EL (cell line): Measurements from ENCODE around the gene PRKCE.

ENCODE experiments used
- DNase-seq: peaks from one replicate; pipeline ENCODE4 v3.0.0-alpha.2; 2016

The PRKCE gene

GRCh38 chr2:45786836-45787357, 135.4 kb downstream of the PRKCE start:
- no peak for DNase-seq

GRCh38 chr2:45788401-45788800, 136.9 kb downstream of the PRKCE start:
- no peak for DNase-seq

DNA sequence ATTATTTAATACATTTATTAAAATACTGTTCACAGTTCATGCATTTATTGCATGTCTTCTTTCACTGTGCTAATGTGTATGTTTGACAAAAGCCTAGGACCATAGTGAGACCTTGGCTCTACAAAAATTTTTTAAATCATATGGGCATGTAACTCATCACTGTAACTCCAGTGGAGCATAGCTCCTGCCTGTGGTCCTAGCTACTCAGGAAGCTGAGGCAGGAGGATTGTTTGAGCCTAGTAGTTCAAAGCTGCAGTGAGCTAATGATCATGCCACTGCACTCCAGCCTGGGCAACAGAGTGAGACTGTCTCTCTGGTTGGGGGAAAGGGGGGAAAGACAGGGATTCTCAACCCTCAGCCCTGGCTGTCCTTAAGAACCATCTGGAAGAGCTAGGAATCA, 137.8 kb downstream of the PRKCE start:
- DNase-seq: no peak

- no peak for DNase-seq
Measured at GRCh38 chr2:45789961-45790723, 138.7 kb downstream of the PRKCE start.

DNA sequence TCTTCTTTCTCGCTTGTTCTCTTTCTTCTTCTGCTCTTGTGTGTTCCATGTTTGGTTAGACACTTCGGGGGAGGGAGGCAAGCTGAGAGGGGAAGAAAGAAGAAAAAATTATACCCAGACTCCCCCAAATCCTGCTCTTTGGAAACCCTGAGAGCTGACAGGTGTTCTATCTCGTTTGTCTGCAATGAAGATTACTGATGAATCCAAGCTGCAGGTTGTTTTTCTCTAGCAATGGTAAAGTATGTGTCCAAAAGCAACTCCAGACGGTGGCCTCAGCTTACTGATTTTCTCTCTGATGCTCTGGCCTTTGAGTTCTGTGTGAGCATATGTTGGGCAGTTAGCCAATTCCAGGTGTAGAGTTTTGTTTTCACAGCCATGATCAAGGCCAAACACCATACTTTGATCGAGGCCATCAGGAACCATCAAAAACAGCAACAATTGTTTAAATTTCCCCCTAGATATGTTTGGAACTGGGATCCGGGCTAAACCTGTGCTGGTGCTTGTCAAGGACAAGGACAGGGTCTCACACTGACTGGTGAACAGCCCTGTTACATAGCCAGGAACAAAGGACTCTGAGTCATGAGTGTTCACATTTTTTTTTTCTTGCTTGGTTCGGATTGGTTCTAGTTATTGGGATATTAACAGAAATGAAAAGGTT, 142.0 kb downstream of the PRKCE start:
- DNase-seq: no peak

- no peak for DNase-seq
Measured at GRCh38 chr2:45794134-45794617, 142.7 kb downstream of the PRKCE start.

- no peak for DNase-seq
Measured at GRCh38 chr2:45796500-45796899, 145.0 kb downstream of the PRKCE start.

GRCh38 chr2:45797451-45798230, 146.2 kb downstream of the PRKCE start:
- DNase-seq: no peak

- DNase-seq: no peak
Measured at GRCh38 chr2:45799679-45800381, 148.4 kb downstream of the PRKCE start.

GRCh38 chr2:45802499-45803138, 151.1 kb downstream of the PRKCE start:
- DNase-seq: no peak

- DNase-seq: no peak
Measured at GRCh38 chr2:45804987-45805755, 153.7 kb downstream of the PRKCE start.

- DNase-seq: no peak
Measured at GRCh38 chr2:45806563-45807358, 155.3 kb downstream of the PRKCE start.

- no peak for DNase-seq
Measured at GRCh38 chr2:45808294-45808800, 156.9 kb downstream of the PRKCE start.

DNA sequence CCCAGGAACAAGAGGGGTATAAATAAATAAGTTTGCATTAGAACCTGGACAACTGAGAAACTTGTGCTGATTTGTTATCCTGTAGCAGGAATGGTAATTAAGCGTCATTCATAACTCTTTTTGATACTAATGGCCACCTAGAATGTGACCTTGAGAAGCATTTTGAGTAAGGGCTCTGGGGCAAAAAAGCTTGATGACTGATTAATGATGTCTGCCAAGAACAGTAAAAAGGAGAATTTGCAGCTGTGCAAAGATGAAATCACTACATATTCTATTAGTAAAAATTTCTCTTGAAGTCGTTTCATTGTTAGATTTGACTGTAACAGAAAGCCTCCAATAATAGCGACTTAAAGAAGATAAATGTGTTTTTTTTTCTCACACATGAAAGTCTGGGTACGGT, 157.7 kb downstream of the PRKCE start:
- DNase-seq: no peak

DNA sequence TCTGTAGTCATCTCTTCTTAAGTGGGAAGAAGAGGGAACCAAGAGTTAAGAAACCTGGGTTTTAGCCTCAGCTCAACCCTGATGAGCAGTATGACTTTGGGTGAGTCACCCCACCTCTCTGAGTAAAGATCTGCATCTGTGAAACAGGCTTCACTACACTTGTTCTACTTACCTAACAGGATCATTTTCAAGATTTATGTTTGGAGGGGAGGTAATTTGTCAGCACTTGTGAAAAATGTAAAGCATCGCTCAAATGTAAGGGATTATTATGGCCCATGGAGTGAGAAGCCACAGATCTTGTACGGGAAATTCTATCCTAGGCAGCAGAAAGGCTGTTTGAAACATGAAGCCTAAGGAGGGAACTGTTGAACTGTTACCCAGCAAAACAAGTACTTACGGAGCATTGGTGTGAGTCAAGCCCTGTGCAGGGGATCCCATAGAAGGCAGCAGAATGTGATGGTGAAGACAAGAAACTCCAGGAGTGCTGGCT, 160.6 kb downstream of the PRKCE start:
- peak; percentile 54 for DNase-seq

DNA sequence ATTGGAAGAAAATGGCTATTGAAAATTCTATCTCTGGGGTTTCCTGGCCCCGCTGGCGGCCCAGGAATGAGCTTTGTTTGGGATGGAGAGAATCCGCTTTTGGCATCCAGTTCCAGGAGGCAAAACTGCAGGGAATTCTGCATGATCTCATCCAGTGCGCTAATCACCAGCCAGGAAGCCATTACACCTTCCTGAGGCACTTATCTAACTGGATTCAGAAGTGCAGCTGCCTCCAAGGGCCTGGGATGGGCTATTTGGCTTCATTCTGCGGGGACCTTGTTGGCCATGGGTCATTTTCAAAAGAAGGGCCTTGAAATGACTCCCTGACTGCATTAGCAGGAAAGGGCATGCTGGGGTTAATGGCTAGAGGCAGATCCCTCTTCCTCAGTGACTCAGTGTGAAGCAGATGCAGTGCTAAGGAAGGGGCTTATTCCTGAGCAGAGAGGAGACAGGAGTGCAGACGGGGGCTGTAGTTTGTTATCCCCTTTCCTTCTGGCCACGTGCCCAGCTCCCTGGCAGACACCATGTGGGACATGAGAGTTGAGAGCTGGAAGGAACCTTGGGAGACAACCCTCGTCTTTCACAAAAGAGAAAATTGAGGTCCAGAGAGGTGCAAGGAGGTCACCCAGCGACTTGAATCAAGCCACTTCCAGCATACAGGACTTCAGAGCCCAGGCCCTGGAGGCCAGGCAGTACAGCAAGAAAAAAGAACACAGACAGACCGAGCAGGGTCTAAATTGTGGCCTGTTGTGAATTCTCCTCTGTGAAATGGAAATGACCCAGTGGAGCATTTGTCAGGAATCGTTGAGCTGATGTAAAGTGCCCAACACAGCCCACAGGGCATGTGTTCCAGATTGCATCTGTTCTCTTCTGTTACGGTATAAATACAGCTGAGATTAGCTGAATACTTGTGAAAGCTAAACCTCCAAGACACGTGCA, 161.8 kb downstream of the PRKCE start:
- peak; percentile 48 for DNase-seq

- DNase-seq: no peak
Measured at GRCh38 chr2:45814488-45814887, 163.0 kb downstream of the PRKCE start.

DNA sequence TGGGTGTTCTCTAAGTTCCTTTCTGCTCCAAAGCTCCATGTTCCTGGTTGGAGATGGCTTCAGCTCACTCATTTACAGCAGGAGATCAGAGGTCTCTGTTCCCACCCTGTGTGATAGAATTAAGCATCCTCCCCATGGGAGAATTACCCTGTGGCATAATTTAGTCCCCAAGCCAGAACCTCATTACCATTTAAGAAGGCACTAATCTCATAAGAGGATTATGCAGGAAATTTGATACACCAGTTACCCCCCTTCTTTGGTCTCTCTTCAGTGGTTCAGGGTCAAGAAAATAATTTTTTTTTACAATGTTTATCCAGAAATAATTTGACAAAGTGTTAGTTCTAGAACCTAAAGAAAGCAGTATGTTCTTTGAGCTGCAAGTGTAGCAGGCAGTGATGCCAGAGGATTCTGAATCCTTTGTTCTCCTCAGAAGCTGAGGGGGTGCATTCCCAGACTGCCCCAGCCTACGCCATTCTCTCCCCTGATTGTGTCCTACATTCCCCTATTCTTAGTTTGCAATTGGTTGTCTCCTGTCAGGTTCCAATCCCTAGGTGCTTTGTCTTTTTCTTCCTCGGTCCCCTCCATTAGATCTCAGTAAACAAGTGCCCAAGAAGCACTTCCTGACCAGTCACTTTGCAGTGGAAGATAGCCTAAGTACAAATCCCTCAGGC, 163.6 kb downstream of the PRKCE start:
- DNase-seq: no peak
